HCT116 (cell line): ENCODE measurements around the gene HSPA4.

ENCODE experiments used
- ATF3 ChIP-seq: IDR thresholded peaks from 2 replicates; pipeline ENCODE4 v1.6.1; 2012
- CTCF ChIP-seq, 3 experiments: fragments of 200-600 bp in 1 of 3; sonication (generic) in 1 of 3; IDR thresholded peaks in 2 of 3; conservative IDR thresholded peaks in 1 of 3; 2 replicates each; pipeline ENCODE4 v1.5.1; 2012 to 2017; ENCODE audit warnings: low read depth in 2 of 3, low read length in 2 of 3, antibody characterized with exemption in 1 of 3, borderline replicate concordance in 1 of 3, control low read depth in 1 of 3, mild to moderate bottlenecking in 1 of 3, mixed read lengths in 1 of 3, mixed run types in 1 of 3, moderate library complexity in 1 of 3; ENCODE audit not compliant: insufficient read depth in 1 of 3
- ELF1 ChIP-seq: IDR thresholded peaks from 2 replicates; pipeline ENCODE4 v1.6.1; 2012; ENCODE audit warnings: low read depth, borderline replicate concordance
- EZH2 ChIP-seq: fragments of 200-600 bp; sonication (generic); IDR thresholded peaks from 2 replicates; pipeline ENCODE4 v1.6.1; 2017; ENCODE audit warnings: antibody characterized with exemption, mixed run types
- EZH2phosphoT487 ChIP-seq: fragments of 200-600 bp; IDR thresholded peaks from 2 replicates; pipeline ENCODE4 v1.6.1; 2018; ENCODE audit warnings: antibody characterized with exemption, borderline replicate concordance
- JUND ChIP-seq: IDR thresholded peaks from 2 replicates; pipeline ENCODE4 v1.6.1; 2012
- POLR2A ChIP-seq: IDR thresholded peaks from 2 replicates; pipeline ENCODE4 v1.7.0; 2011; ENCODE audit warnings: borderline replicate concordance; ENCODE audit not compliant: insufficient read depth, insufficient read length; ENCODE audit errors: extremely low read depth
- SIN3A ChIP-seq: IDR thresholded peaks from 2 replicates; pipeline ENCODE4 v1.6.1; 2012; ENCODE audit warnings: low read depth
- SRF ChIP-seq: IDR thresholded peaks from 2 replicates; pipeline ENCODE4 v1.6.1; 2012; ENCODE audit warnings: low read depth
- TCF7L2 ChIP-seq: IDR thresholded peaks from 2 replicates; pipeline ENCODE4 v1.7.0; 2011; ENCODE audit warnings: borderline replicate concordance, inconsistent platforms; ENCODE audit not compliant: insufficient read depth, insufficient read length; ENCODE audit errors: extremely low read depth
- YY1 ChIP-seq: IDR thresholded peaks from 2 replicates; pipeline ENCODE4 v1.6.1; 2011; ENCODE audit warnings: low read length, low read depth, moderate library complexity, mild to moderate bottlenecking; ENCODE audit not compliant: insufficient replicate concordance; ENCODE audit errors: extremely low read depth

- TF ChIP-seq SIN3A (no peak), YY1 (no peak), CTCF (IDR thresholded peaks at IDR 0.05 in 2 of 3, conservative IDR thresholded peaks at IDR 0.05 in 1 of 3; ENCODE audit: borderline replicate concordance in 1 of 3, insufficient read depth in 1 of 3, low read depth in 2 of 3, low read length in 2 of 3) (no peak), EZH2 (no peak), JUND (no peak), ATF3 (no peak), SRF (no peak), POLR2A (no peak), EZH2phosphoT487 (no peak), TCF7L2 (no peak), ELF1 (no peak)
Observed at GRCh38 chr5:133063965-133064364, 12.2 kb downstream of the HSPA4 start.
